Activated naive CD8-positive, alpha-beta T cell treated with anti-CD3 and anti-CD28 coated beads, Interleukin-2, amount 10 ng/mL, durations not matched to agents 7 days and 5 days (primary cell): Measurements from ENCODE around the gene ATRIP. TPM values are rescaled to one million over a fixed set of nuclear protein-coding genes. Genes with fewer than 3 reads are reported as not detected.

Source experiments
- ATAC-seq: fragments of 150-1000 bp; cut with Tn5 transposase; one replicate; pipeline ENCODE4 v1.10.0; 2021; ENCODE audit warnings: low read depth, moderate library complexity
- POLR2A ChIA-PET: fragments of 350-600 bp; sonication (Branson Sonifier 250); formaldehyde crosslinking; loops from one replicate; lab custom pipeline; 2021; ENCODE audit warnings: antibody characterized with exemption; lab: Charles Lee
- DNase-seq: peaks from one replicate; pipeline ENCODE4 v3.0.0; 2021
- H3K27ac Mint-ChIP-seq: one replicate; pipeline ENCODE4 v1.8.0; 2022; ENCODE audit warnings: mild to moderate bottlenecking, mixed read lengths
- H3K27me3 Mint-ChIP-seq: one replicate; pipeline ENCODE4 v1.8.0; 2022; ENCODE audit warnings: mild to moderate bottlenecking, moderate library complexity, mixed read lengths
- H3K36me3 Mint-ChIP-seq: one replicate; pipeline ENCODE4 v1.8.0; 2021; ENCODE audit warnings: mild to moderate bottlenecking, mixed read lengths
- H3K4me1 Mint-ChIP-seq: one replicate; pipeline ENCODE4 v1.8.0; 2021; ENCODE audit warnings: mixed read lengths
- H3K4me3 Mint-ChIP-seq: one replicate; pipeline ENCODE4 v1.8.0; 2022; ENCODE audit warnings: mild to moderate bottlenecking, moderate library complexity, mixed read lengths
- H3K9me3 Mint-ChIP-seq: one replicate; pipeline ENCODE4 v1.8.0; 2021; ENCODE audit warnings: mixed read lengths
- total RNA-seq, 2 experiments: library from RNA; stranded (reverse); gene quantifications; one replicate each; pipeline ENCODE4 v1.2.3, GENCODE V29; 2021

The ATRIP gene
- total RNA-seq, 2 experiments from 2014 or later: 17.0 to 19.9 TPM

DNA sequence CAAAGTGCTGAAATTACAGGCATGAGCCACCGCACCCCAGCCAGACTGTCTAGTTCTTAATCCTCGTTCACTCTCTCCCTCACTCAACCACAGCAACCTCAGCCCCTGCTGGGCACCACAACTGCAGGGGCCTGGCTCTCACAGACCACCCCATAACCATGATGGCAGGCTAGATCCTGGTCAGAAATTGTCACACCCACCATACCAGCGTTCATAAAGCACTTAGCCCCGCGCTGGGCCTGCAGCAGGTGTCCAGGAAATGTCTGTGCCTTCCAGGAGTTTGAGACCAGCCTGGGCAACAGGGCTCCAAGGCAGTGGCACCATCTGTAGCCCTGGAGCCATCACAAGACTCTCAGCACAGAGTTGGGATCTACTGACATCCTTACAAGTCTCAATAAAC lies 55.6 kb downstream of the ATRIP start:
- H3K27ac Mint-ChIP-seq: peak overlapping the region; percentile 25
- H3K27me3 Mint-ChIP-seq: no peaks in the 10 kb centered on the region
- H3K4me1 Mint-ChIP-seq: peaks cover 42% of the 10 kb centered on the region
- ATAC-seq (no peak), DNase-seq (no peak)
- H3K9me3 Mint-ChIP-seq: no peaks in the 10 kb centered on the region
- POLR2A ChIA-PET: interaction anchor here (0.6 to 3.6 kb wide), 4 partner anchors 14 to 56 kb away, joined by 3 to 28 read pairs (median 6); partner anchors contain the start of gene ATRIP
- peaks cover 26% of the 10 kb centered on the region for H3K36me3 Mint-ChIP-seq
- peak overlapping the region; percentile 74 for H3K4me3 Mint-ChIP-seq

DNA sequence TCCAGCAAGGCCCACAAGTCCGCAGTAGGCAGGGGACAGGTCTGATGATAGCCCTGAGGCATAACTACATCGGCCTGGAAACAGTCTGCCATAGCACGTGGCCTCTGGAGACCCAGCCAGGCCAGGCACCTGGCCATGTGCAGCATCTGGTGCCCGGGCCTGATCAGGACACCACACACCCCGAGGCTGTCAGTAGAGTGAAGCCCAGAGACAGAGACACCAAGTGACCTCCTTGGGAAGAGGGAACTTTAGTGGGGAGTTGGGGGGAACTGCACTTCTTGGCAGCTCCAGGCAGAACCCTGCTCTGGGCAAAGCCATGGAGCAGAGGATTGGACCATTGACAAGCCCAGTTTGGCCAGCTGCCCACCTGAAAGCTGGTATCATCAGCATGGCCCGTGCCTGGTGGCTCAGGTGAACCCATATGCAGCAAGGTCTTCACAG lies 56.2 kb downstream of the ATRIP start:
- H3K27me3 Mint-ChIP-seq: no peaks in the 10 kb centered on the region
- H3K27ac Mint-ChIP-seq: peak overlapping the region; percentile 84
- DNase-seq (no peak), ATAC-seq (no peak)
- peaks cover 48% of the 10 kb centered on the region for H3K4me1 Mint-ChIP-seq
- POLR2A ChIA-PET: interaction anchor here (3.6 to 3.8 kb wide), 2 partner anchors 30 to 36 kb away, joined by 28 to 41 read pairs; a partner anchor contains a TSS
- H3K4me3 Mint-ChIP-seq: peak overlapping the region; percentile 74
- H3K9me3 Mint-ChIP-seq: no peaks in the 10 kb centered on the region
- peaks cover 22% of the 10 kb centered on the region for H3K36me3 Mint-ChIP-seq

DNA sequence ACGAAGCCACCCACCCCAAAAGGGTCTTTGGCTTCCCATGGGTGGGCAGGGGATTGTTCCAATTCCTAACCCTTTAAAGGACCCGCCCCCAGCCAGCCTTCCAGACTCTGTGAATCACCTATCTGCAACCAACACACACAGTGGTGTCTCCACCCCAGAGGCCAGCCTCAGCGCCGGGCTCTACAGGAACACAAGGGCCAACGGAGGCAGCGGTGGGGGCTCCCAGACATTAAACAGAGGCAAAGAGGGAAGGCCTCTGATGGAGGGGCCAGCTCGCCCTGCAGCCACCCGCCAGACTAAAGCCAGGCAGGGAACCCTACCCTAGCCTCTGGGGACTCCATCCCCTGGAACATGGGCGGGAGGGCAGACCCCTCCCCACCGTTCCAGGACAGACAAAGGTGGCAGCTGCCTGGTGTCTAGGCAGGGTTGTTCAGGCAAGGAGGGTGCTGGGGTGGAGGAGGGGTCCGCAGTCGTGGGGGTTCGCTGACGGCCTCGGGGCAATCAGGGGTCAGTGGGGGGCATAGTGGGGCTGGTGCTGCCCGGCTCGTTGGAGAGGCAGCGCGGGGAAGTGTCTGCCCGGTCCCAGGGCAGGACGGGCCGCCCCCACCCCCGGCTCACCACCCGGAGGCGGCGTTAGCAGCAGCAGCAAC lies 57.0 kb downstream of the ATRIP start:
- no peaks in the 10 kb centered on the region for H3K27me3 Mint-ChIP-seq
- H3K27ac Mint-ChIP-seq: peak overlapping the region; percentile 84
- ATAC-seq (peak; percentile 10), DNase-seq (peak; percentile 39)
- H3K36me3 Mint-ChIP-seq: peaks cover 16% of the 10 kb centered on the region
- H3K4me1 Mint-ChIP-seq: peaks cover 48% of the 10 kb centered on the region
- no peaks in the 10 kb centered on the region for H3K9me3 Mint-ChIP-seq
- H3K4me3 Mint-ChIP-seq: peak overlapping the region; percentile 74
- POLR2A ChIA-PET: interaction anchor here (0.8 to 3.8 kb wide), 7 partner anchors 25 to 64 kb away, joined by 3 to 41 read pairs (median 10); partner anchors contain the start of genes ATRIP, CCDC51 and TMA7

DNA sequence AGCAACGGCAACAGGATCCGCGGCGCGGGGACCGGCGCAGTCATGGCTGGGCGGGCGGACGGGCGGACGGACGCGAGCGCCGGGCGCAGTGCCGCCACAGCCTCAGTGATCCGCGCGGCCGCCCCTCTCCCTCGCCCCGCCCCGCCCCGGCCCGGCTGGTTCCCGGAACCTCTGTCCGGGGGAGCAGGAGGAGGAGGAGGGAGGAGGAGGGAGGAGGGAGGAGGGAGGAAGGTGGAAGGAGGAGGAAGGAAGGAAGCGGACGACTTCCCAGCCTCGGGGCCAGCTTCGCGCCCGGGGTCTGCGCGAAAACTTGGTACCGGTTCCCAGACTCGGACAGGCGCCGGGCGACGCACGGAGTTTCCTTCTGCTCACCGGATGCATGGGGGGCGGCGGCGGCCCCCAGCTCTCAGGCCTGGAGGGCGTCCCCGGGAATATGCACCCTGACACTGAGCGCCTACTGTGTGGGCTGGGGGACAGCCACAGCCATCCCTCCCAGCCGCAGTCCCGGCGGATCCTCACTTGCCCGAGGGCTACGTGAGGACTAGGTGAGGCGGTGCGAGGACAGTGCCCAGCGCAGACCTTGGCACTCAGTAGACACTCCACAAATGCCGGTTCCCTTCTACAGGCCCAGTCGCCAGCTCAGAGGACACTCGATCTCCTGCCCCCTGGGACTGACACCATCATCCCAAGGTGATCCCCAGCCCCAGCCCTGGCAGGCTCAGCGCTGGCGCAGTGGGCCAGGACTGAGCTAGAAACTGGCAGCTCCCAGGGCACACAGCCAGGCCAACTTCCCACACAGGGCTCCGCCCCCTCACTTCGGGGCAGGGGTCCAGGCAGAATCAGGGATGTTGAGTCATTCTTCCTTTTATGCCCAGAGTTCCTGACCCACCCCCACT lies 57.8 kb downstream of the ATRIP start, which contains the start of gene SHISA5:
SHISA5 (minus strand) TSS at position 124 of the 896 bp plus-strand sequence; CDS start at position 44, 80 bp downstream.
- ATAC-seq: peak; percentile 63
- H3K4me3 Mint-ChIP-seq: peak within 1 kb of the TSS; percentile 74
- peak; percentile 72 for DNase-seq
- peak within 1 kb of the TSS; percentile 84 for H3K27ac Mint-ChIP-seq
- peaks cover 12% of the 10 kb centered on the region for H3K36me3 Mint-ChIP-seq
- POLR2A ChIA-PET: interaction anchor here (0.7 to 3.8 kb wide), 10 partner anchors 19 to 64 kb away, joined by 3 to 41 read pairs (median 4); partner anchors contain the start of genes ATRIP, CCDC51 and TMA7
- peaks cover 48% of the 10 kb centered on the region for H3K4me1 Mint-ChIP-seq
- no peaks in the 10 kb centered on the region for H3K9me3 Mint-ChIP-seq
- no peaks in the 10 kb centered on the region for H3K27me3 Mint-ChIP-seq

DNA sequence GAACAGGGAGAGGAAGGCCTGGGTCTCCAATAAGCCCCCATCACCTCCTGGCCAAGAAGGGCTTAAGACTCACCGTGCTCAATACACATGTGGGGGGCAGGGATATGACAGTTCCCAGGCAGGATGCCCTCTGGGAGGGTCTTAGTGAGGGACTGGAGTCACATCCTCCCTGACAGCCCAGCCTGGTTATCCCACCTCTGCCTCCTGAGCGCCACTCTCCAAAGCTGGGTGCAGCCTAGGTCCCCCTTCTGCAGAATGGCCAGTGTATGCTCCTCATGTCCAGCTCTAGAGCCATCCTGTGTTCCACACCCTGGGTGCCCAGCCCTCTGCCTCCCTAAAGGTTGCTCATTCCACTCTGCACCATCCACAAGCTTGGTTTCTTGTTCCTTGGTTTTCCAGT lies 58.6 kb downstream of the ATRIP start:
- POLR2A ChIA-PET: interaction anchor here (0.5 to 3.8 kb wide), 7 partner anchors 20 to 65 kb away, joined by 3 to 41 read pairs (median 10); partner anchors contain the start of genes ATRIP, CCDC51 and TMA7
- Mint-ChIP-seq H3K36me3 (peaks cover 8% of the 10 kb centered on the region), H3K27me3 (peaks cover 2% of the 10 kb centered on the region), H3K27ac (peak overlapping the region; percentile 70), H3K4me1 (peaks cover 48% of the 10 kb centered on the region), H3K4me3 (peak overlapping the region; percentile 71), H3K9me3 (no peaks in the 10 kb centered on the region)
- DNase-seq: no peak
- ATAC-seq: no peak

DNA sequence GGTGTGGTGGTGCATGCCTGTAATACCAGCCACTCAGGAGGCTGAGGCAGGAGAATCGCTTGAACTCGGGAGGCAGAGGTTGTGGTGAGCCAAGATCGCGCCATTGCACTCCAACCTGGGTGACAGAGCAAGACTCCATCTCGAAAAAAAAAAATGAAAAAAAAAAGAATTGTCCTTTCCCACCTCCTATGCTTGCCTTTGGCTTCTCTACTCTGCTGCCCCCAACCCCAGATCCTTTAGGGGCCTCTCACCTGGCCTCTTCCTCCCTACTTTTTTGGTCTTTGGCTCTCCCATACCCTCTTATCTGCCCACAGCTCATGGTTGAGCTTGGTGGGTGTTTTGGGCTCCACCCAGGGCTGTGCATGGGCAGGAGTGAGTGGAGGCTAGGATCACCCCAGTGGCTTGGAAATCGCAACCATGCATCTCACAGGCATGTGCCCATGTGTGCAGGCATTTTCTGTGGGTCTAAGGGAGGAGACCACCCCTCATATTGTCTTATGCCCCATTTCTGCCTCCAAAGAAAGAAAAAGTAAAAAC lies 59.5 kb downstream of the ATRIP start:
- ATAC-seq (no peak), DNase-seq (no peak)
- peaks cover 4% of the 10 kb centered on the region for H3K36me3 Mint-ChIP-seq
- no peak overlapping the region for H3K27ac Mint-ChIP-seq
- H3K9me3 Mint-ChIP-seq: no peaks in the 10 kb centered on the region
- peaks cover 49% of the 10 kb centered on the region for H3K4me1 Mint-ChIP-seq
- POLR2A ChIA-PET: interaction anchor here (0.7 to 3.8 kb wide), 8 partner anchors 33 to 66 kb away, joined by 3 to 41 read pairs (median 16); partner anchors contain the start of genes ATRIP, CCDC51 and TMA7
- H3K4me3 Mint-ChIP-seq: no peak overlapping the region
- H3K27me3 Mint-ChIP-seq: peaks cover 2% of the 10 kb centered on the region

DNA sequence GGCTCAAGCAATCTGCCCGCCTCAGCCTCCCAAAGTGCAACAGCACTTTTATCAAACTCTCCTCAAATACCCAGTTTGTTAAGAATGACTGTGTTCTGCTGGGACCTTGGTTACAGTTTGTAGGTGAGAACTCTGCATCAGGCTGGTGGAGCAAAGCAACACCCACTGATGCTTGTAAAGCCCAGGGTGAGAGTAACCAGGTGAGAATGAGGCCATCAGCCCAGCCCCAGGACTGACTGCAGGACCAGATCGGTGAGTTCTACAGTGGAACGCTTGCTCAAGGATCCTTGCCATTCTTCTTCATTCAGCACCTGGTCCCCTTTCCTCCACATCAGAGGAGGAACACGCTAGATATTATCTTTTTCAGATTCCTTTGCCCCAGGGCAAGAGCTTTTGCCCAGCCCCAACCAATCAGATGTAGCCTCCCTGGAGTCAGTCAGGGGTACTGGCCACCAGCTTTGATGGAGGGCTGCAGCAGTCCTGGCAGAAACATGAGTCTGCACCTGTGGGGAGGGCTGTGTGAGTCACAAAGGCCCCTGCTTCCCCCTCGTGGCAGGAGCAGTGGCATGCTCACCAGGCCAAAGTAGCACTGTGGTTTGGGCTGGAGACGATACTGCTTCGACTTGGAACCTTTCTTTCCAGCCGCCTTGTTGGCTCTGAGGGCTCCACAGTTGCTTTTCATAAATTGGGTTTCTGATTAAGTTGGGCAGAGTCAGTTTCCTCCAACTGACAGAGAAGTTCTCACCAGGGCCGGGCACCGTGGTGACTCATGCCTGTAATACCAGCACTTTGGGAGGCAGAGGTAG lies 60.9 kb downstream of the ATRIP start:
- Mint-ChIP-seq H3K4me1 (peaks cover 36% of the 10 kb centered on the region), H3K36me3 (peaks cover 2% of the 10 kb centered on the region), H3K4me3 (peak overlapping the region; percentile 7), H3K27ac (peak overlapping the region; percentile 73), H3K27me3 (peaks cover 4% of the 10 kb centered on the region), H3K9me3 (no peaks in the 10 kb centered on the region)
- peak; percentile 73 for DNase-seq
- POLR2A ChIA-PET: interaction anchor here (0.6 to 3.3 kb wide), 9 partner anchors 19 to 107 kb away, joined by 3 to 27 read pairs (median 5); partner anchors contain the start of genes ATRIP, CCDC51 and TMA7
- peak; percentile 81 for ATAC-seq

DNA sequence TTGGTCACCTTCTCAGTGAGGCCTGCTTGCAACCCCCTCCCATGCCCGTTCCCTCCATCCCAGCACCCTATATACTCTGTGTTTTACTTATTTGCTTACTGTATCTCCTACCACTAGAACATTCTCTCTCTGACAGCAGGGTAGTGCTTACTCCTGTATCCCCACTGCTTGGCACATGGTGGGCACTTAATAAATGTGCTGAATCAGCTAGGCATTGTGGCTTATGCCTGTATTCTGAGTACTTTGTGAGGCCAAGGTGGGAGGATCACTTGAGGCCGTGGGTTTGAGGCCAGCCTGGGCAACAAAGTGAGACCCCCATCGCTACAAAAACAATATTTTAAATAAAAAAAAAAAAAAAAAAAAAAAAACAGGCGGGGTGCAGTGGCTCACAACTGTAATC lies 65.0 kb downstream of the ATRIP start:
- H3K27me3 Mint-ChIP-seq: peaks cover 4% of the 10 kb centered on the region
- H3K9me3 Mint-ChIP-seq: no peaks in the 10 kb centered on the region
- POLR2A ChIA-PET: interaction anchor here (1.0 kb wide), 1 partner anchor 11 kb away, joined by 3 read pairs; no protein-coding TSS in a partner anchor
- DNase-seq (no peak), ATAC-seq (no peak)
- H3K27ac Mint-ChIP-seq: no peak overlapping the region
- no peak overlapping the region for H3K4me3 Mint-ChIP-seq
- peaks cover 39% of the 10 kb centered on the region for H3K4me1 Mint-ChIP-seq
- H3K36me3 Mint-ChIP-seq: peaks cover 2% of the 10 kb centered on the region

DNA sequence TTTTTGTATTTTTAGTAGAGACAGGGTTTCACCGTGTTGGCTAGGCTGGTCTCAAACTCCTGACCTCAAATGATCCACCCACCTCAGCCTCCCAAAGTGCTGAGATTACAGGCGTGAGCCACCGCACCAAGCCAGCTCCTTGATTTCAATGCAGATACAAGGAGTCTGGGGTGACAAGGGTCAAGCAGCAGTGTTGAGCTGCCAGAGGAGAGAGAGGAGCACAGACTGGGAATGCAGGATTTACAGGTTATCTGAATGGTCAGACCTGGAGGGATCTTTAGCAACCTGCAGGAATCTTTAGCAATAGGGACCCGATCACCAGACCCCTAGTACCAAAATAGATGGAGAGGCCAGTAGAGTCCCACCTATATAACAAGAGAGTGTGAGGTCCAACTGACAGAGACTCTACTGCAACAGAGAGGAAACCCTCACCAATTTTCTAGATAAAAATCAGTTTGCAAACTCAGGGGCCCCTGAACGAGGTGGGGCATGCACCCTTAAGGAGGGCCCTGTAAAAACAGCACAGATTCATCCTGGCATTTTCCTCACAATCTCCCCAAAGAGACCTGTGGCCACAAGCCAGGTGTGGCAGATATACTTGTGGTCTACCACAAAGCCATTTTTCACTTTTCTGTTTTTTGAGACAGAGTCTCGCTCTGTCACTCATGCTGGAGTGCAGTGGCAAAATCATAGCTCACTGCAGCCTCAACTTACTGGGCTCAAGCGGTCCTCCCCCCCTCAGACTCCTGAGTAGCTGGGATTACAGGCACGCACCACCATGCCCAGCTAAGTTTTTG lies 68.1 kb downstream of the ATRIP start:
- peak overlapping the region; percentile 53 for H3K4me3 Mint-ChIP-seq
- DNase-seq: peak; percentile 43
- peaks cover 3% of the 10 kb centered on the region for H3K27me3 Mint-ChIP-seq
- H3K27ac Mint-ChIP-seq: peak overlapping the region; percentile 25
- H3K36me3 Mint-ChIP-seq: peaks cover 5% of the 10 kb centered on the region
- POLR2A ChIA-PET: interaction anchor here (0.9 to 1.5 kb wide), 5 partner anchors 27 to 79 kb away, joined by 3 to 5 read pairs (median 4); partner anchors contain the start of gene ATRIP
- H3K9me3 Mint-ChIP-seq: no peaks in the 10 kb centered on the region
- peaks cover 50% of the 10 kb centered on the region for H3K4me1 Mint-ChIP-seq
- peak; percentile 74 for ATAC-seq
